ENCODE results near the gene IP6K3.

Gene IP6K3

GRCh38 chr6:33759887-33760629, 13.4 kb upstream of the IP6K3 start:
- DNase-seq (ENCODE audit: low spot score), result no peak

GRCh38 chr6:33758815-33759216, 12.1 kb upstream of the IP6K3 start:
- no peak for DNase-seq (ENCODE audit: low spot score)

GRCh38 chr6:33757906-33758305, 11.2 kb upstream of the IP6K3 start:
- no peak for DNase-seq (ENCODE audit: low spot score)

GRCh38 chr6:33757113-33757512, 10.4 kb upstream of the IP6K3 start:
- no peak for DNase-seq (ENCODE audit: low spot score)

- DNase-seq (ENCODE audit: low spot score), result no peak
Measured at GRCh38 chr6:33756211-33756954, 9.7 kb upstream of the IP6K3 start.

GRCh38 chr6:33755070-33755869, 8.6 kb upstream of the IP6K3 start:
- peak; percentile 46 for DNase-seq (ENCODE audit: low spot score)

- DNase-seq (ENCODE audit: low spot score), result no peak
Measured at GRCh38 chr6:33754222-33754621, 7.5 kb upstream of the IP6K3 start.

GRCh38 chr6:33752646-33753015, 5.9 kb upstream of the IP6K3 start:
- DNase-seq (ENCODE audit: low spot score), result no peak

- no peak for DNase-seq (ENCODE audit: low spot score)
Measured at GRCh38 chr6:33751771-33752645, 5.3 kb upstream of the IP6K3 start.

GRCh38 chr6:33750244-33750991, 3.7 kb upstream of the IP6K3 start:
- no peak for DNase-seq (ENCODE audit: low spot score)

- no peak for DNase-seq (ENCODE audit: low spot score)
Measured at GRCh38 chr6:33749401-33749800, 2.7 kb upstream of the IP6K3 start.

GRCh38 chr6:33748841-33749240, 2.1 kb upstream of the IP6K3 start:
- no peak for DNase-seq (ENCODE audit: low spot score)

GRCh38 chr6:33747823-33748222, 1.1 kb upstream of the IP6K3 start:
- DNase-seq (ENCODE audit: low spot score), result no peak

- DNase-seq (ENCODE audit: low spot score), result peak; percentile 47
Measured at GRCh38 chr6:33746036-33746600, 587 bp downstream of the IP6K3 start.

GRCh38 chr6:33745548-33745947, 1.2 kb downstream of the IP6K3 start:
- no peak for DNase-seq (ENCODE audit: low spot score)

- peak; percentile 31 for DNase-seq (ENCODE audit: low spot score)
Measured at GRCh38 chr6:33744895-33745546, 1.7 kb downstream of the IP6K3 start.

- DNase-seq (ENCODE audit: low spot score), result peak; percentile 92
Measured at GRCh38 chr6:33744001-33744848, 2.5 kb downstream of the IP6K3 start.

- peak; percentile 45 for DNase-seq (ENCODE audit: low spot score)
Measured at GRCh38 chr6:33742837-33743236, 3.9 kb downstream of the IP6K3 start.

- DNase-seq (ENCODE audit: low spot score), result no peak
Measured at GRCh38 chr6:33742092-33742491, 4.6 kb downstream of the IP6K3 start.
